ENCODE data around the gene OR4D9. TPM values are rescaled to one million over a fixed set of nuclear protein-coding genes. Genes with fewer than 3 reads are reported as not detected.

Gene OR4D9
- total RNA-seq, 1 donor from 2014 or later: not detected

DNA sequence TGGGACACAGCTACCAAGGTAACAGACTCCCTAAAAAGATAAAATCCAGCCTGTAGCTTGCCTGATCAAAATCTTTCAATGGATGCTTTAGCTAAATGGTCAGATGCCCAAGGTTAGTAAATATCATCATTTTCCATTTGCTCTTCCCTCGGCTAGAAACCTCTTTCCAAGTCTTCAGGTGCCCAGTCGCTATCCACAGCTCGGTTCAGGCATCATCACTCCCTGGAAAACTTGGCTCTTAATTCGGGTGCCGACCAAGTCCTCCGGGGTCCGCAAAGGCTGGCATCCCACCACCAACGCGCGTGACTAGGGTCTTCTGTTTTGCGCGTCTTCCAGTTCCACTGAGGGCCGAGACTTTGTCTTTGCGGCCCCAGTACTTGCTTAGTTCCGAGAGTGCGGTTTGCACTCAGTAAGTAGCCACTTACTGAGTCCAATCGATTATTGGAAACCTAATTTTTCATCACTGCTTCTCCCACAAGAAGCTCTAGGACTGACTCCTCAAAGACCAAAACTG is 44.3 kb downstream of the OR4D9 start:
- CTCF ChIA-PET: no interaction called here
- intact Hi-C loops (cut with micrococcal nuclease): loop anchor here (10.0 kb wide), 2 partner anchors 381 to 1891 kb away; partner anchors contain the start of genes DTX4 and ZDHHC5
- Mint-ChIP-seq H3K9me3 (no peaks in the 10 kb centered on the region), H3K36me3 (ENCODE audit: low read depth) (peaks cover 10% of the 10 kb centered on the region), H3K4me3 (peak overlapping the region; percentile 72), H3K27ac (peak overlapping the region; percentile 79), H3K27me3 (peaks cover 3% of the 10 kb centered on the region), H3K4me1 (peaks cover 62% of the 10 kb centered on the region)
- TF ChIP-seq, protein P1, sequence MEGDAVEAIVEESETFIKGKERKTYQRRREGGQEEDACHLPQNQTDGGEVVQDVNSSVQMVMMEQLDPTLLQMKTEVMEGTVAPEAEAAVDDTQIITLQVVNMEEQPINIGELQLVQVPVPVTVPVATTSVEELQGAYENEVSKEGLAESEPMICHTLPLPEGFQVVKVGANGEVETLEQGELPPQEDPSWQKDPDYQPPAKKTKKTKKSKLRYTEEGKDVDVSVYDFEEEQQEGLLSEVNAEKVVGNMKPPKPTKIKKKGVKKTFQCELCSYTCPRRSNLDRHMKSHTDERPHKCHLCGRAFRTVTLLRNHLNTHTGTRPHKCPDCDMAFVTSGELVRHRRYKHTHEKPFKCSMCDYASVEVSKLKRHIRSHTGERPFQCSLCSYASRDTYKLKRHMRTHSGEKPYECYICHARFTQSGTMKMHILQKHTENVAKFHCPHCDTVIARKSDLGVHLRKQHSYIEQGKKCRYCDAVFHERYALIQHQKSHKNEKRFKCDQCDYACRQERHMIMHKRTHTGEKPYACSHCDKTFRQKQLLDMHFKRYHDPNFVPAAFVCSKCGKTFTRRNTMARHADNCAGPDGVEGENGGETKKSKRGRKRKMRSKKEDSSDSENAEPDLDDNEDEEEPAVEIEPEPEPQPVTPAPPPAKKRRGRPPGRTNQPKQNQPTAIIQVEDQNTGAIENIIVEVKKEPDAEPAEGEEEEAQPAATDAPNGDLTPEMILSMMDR (IDR thresholded peaks at IDR 0.05): no peak
- POLR2A ChIA-PET: interaction anchor here (1.1 to 2.5 kb wide), 4 partner anchors 10 to 113 kb away, joined by 10 to 16 read pairs (median 13); partner anchors contain the start of genes OSBP and PATL1
- ATAC-seq (ENCODE audit: low read depth) (no peak), DNase-seq (no peak)

DNA sequence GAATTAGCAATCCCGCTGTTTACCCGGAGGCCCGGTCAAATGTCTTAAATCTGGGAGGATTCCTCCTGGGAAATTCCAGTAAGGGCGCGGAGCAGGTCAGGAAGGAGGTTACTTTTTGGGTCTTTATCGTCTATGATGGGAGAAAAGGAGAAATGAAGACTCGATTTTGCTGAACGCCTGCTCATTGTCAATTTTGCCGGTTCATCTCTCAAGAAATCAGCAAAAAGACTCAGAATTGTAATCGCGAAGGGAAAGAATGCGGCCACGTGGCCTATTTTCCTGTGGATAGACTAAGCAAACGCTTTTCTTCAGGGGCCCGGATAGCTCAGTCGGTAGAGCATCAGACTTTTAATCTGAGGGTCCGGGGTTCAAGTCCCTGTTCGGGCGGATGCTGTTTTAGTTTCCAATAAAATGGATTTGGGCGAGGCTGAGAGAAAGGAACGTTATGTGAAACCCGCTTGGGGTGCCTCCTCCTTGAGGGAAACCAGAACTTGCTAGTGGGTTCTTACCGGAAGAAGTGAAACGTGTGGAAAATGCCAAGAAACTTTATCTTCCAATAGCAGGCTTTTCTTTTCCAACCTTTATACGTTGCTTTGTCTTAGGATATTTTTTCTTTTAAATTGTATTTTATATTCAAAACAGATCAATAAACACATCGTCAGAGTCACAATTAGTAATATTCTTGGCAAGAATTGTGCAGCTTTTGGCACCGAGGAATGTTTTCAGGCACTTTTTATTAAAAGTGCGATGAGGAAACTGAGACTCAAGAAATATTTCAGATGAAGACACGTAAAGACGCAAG is 45.0 kb downstream of the OR4D9 start:
- TF ChIP-seq, protein P1 (IDR thresholded peaks at IDR 0.05): no peak
- peak; percentile 27 for DNase-seq
- Mint-ChIP-seq H3K9me3 (no peaks in the 10 kb centered on the region), H3K4me3 (peak overlapping the region; percentile 72), H3K4me1 (peaks cover 60% of the 10 kb centered on the region), H3K27me3 (peaks cover 3% of the 10 kb centered on the region), H3K27ac (peak overlapping the region; percentile 79), H3K36me3 (ENCODE audit: low read depth) (peaks cover 5% of the 10 kb centered on the region)
- intact Hi-C loops (cut with micrococcal nuclease): loop anchor here (10.0 kb wide), 2 partner anchors 382 to 1892 kb away; partner anchors contain the start of genes DTX4 and ZDHHC5
- ChIA-PET CTCF (no interaction called here), POLR2A (interaction anchor here (0.6 to 2.5 kb wide), 5 partner anchors 10 to 113 kb away, joined by 5 to 16 read pairs (median 11); partner anchors contain the start of genes OSBP and PATL1)
- no peak for ATAC-seq (ENCODE audit: low read depth)

DNA sequence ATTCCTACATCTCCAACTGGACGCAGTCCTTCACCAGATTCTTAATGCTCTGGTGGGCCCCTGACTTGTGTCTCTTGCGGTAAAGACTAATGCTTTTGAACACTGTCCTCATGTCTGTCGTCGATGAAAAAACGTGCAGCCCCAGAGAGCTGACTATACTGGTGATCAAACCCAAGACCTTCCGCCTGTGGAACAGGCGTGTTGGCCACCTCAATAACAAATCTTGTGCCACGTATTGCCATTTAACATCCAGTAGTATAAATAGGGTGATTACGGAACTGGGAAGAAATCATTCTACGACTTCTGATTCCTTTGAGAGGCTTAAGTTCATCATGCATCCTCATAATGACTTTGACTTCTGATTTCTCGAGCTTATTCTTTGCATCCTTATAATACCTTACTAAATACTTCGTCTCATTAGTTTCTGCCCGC is 45.6 kb downstream of the OR4D9 start:
- ATAC-seq (ENCODE audit: low read depth): no peak
- Mint-ChIP-seq H3K36me3 (ENCODE audit: low read depth) (peaks cover 5% of the 10 kb centered on the region), H3K27ac (peak overlapping the region; percentile 69), H3K9me3 (no peaks in the 10 kb centered on the region), H3K27me3 (peaks cover 3% of the 10 kb centered on the region), H3K4me3 (peak overlapping the region; percentile 72), H3K4me1 (peaks cover 56% of the 10 kb centered on the region)
- no peak for DNase-seq
- TF ChIP-seq, protein P1 (IDR thresholded peaks at IDR 0.05): no peak
- intact Hi-C loops (cut with micrococcal nuclease): loop anchor here (1.0 to 10.0 kb wide), 3 partner anchors 9 to 1892 kb away; partner anchors contain the start of genes DTX4 and ZDHHC5
- ChIA-PET POLR2A (interaction anchor here (0.6 to 2.5 kb wide), 4 partner anchors 9 to 112 kb away, joined by 5 to 16 read pairs (median 13); partner anchors contain the start of genes OSBP and PATL1), CTCF (no interaction called here)

DNA sequence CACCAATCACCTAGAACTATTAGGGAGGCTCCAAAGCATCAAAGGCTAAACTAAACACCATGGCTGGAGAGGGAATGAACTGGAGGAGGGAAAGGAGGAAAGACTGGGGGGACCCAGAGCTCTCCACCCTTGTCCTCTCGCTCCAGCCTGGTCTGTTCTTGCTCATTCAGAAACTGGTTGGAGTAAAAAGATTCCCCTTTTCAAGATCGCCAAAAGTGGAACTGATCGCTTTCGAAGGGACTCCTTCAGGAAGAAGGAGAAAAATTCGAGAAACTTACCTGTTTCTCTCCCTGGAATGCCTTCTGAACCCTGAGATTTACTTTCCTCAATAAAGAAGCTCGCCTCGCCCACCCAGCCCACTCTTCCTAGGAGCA is 46.9 kb downstream of the OR4D9 start:
- intact Hi-C loops (cut with micrococcal nuclease): loop anchor here (10.0 kb wide), 2 partner anchors 383 to 1893 kb away; partner anchors contain the start of genes DTX4 and ZDHHC5
- Mint-ChIP-seq H3K4me1 (peaks cover 53% of the 10 kb centered on the region), H3K36me3 (ENCODE audit: low read depth) (peaks cover 5% of the 10 kb centered on the region), H3K27me3 (peaks cover 3% of the 10 kb centered on the region), H3K27ac (peak overlapping the region; percentile 30), H3K9me3 (no peaks in the 10 kb centered on the region), H3K4me3 (peak overlapping the region; percentile 72)
- TF ChIP-seq, protein P1 (IDR thresholded peaks at IDR 0.05): no peak
- ATAC-seq (ENCODE audit: low read depth): no peak
- ChIA-PET CTCF (no interaction called here), POLR2A (interaction anchor here (3.2 kb wide), 1 partner anchor 58 kb away, joined by 16 read pairs; the partner anchor contains the start of gene OSBP)
- no peak for DNase-seq

Measured in activated B cell treated with CpG ODN at 0.5 μM for 24 hours (primary cell).